GOT3 (cell line): Measurements from ENCODE around the gene BSPRY.
"Not testable (repeated sequence)": the region's sequence is repeated elsewhere in the genome, so short reads cannot be mapped to it uniquely, and the experiment has no call there.

Source experiments
- DNase-seq: peaks from one replicate; lab custom pipeline; 2025; ENCODE audit warnings: mixed read lengths; lab: John Stamatoyannopoulos, UW

The BSPRY gene

GRCh38 chr9:113341712-113342410 lies 7.5 kb upstream of the BSPRY start:
- DNase-seq = no peak

GRCh38 chr9:113343732-113344231 lies 5.6 kb upstream of the BSPRY start:
- no peak for DNase-seq

- no peak for DNase-seq
Measured at GRCh38 chr9:113345190-113345589, 4.2 kb upstream of the BSPRY start.

GRCh38 chr9:113345671-113346070 lies 3.7 kb upstream of the BSPRY start:
- no peak for DNase-seq

GRCh38 chr9:113348437-113348836 lies 904 bp upstream of the BSPRY start:
- no peak for DNase-seq

GRCh38 chr9:113349066-113349444 lies 286 bp upstream of the BSPRY start:
- DNase-seq = no peak

- no peak for DNase-seq
Measured at GRCh38 chr9:113350107-113350661, 843 bp downstream of the BSPRY start.

GRCh38 chr9:113350937-113351336 lies 1.6 kb downstream of the BSPRY start:
- no peak for DNase-seq

GRCh38 chr9:113352006-113352405 lies 2.7 kb downstream of the BSPRY start:
- no peak for DNase-seq

- DNase-seq = no peak
Measured at GRCh38 chr9:113352411-113352810, 3.1 kb downstream of the BSPRY start.

GRCh38 chr9:113355040-113355596 lies 5.8 kb downstream of the BSPRY start:
- DNase-seq = no peak

- no peak for DNase-seq
Measured at GRCh38 chr9:113356686-113357292, 7.4 kb downstream of the BSPRY start.

- DNase-seq = no peak
Measured at GRCh38 chr9:113359385-113359784, 10.0 kb downstream of the BSPRY start.

GRCh38 chr9:113360242-113360842 lies 11.0 kb downstream of the BSPRY start:
- no peak for DNase-seq

GRCh38 chr9:113361304-113362018 lies 12.1 kb downstream of the BSPRY start:
- DNase-seq = no peak

GRCh38 chr9:113363336-113363735 lies 14.0 kb downstream of the BSPRY start:
- no peak for DNase-seq

GRCh38 chr9:113364951-113365350 lies 15.6 kb downstream of the BSPRY start:
- no peak for DNase-seq

- not testable (repeated sequence) for DNase-seq
Measured at GRCh38 chr9:113365652-113366051, 16.3 kb downstream of the BSPRY start.

- no peak for DNase-seq
Measured at GRCh38 chr9:113368348-113368981, 19.1 kb downstream of the BSPRY start.

- DNase-seq = no peak
Measured at GRCh38 chr9:113368982-113369854, 19.9 kb downstream of the BSPRY start.

- DNase-seq = no peak
Measured at GRCh38 chr9:113369855-113370140, 20.5 kb downstream of the BSPRY start.
